HG03432 (cell line): ENCODE results near the gene IFITM10.

Source experiments
- ATAC-seq: cut with Tn5 transposase; IDR thresholded peaks from one replicate; pipeline ENCODE4 v1.9.1; 2021; ENCODE audit warnings: mild to moderate bottlenecking, moderate library complexity; ENCODE audit not compliant: unreplicated experiment

The IFITM10 gene

DNA sequence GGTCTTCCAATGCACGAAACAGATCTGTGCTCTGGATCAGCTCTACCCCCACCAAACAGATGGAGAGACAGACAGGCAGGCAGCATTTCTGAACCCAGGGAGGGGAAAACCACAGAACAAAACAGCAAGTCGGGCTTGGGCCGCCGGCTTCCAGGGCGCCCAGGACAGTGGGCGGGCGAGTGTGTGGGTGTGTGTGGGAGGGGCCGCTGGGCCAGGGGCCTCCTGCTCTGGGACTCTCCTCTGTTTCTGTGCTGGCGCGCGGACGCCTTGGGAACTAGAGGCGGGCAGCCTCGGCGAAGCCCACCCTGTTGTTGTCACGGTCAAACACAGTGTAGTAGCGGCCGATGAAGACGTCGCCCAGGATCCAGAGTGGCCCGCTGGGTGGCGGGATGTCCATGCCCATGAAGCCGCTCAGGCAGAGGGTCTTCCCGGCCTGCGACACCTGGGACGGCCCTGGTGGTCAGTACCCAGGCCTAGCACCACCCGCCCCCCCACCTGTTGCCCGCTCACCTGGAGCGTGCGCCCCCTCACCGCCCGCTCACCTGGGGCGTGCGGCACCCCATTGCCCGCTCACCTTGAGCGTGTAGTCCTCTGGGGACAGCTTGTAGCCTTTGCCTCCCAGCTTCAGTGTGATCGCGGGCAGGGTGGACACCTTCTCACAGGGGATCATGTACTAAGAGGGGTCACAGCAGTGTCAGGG, 3.0 kb upstream of the IFITM10 start:
- ATAC-seq: no peak

DNA sequence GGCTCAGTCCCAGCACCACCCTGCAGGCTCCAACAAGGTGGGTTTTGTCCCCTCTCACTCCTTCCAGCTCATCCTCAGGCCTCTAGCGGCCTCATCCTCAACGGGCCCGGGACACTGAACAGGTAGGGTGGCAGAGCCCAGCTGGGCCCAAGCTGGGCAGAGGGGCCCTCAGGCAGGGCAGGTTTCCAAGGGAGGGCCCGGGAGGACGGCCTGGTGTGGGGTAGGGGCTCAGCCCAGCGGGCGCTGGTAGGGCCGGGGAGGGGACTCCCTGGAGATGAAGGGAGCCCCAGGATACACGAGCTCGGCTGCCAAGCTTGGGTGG, 2.5 kb upstream of the IFITM10 start:
- ATAC-seq: no peak

DNA sequence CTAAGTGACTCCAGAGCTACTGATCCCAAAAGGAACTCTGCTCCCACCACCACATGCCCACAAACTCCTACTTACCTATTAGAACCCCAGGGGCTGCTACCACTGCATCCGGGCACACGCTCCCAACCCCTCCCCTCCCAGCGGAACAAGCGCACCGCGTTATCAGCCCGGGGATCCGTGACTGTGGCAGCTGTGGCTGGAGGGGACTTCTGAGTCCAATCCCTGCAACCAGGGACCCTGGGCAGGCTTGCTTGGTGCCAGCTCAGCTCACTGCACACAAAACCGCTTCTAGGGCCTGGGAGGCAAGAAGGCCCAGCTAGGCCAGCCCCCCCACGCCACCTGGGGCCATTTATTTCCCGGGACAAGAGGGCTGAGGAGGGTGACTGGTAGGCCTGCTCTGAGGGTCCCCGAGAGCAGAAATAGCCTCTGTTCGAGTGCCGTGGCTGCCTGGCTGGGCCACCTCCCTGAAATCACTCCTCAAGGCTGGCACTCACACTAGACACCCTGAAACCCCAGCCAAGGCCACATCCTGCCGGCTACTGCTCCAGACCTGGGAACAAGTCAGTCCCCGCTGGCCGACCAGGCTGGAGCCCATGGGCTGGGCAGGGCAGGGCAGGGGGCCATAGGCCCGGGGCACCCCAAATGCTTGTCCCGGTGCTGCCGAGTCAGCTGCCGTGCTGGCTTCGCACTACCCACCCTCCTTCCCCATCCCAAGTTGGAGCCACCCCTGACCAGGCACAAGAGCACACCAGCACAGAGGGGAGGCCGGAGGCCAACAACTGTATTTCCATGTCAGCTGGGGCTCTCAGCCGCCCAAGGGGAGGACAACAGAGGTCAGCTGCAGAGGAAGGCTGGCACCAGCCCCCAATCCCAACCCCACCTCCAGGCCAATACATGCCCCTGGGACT, 1.9 kb upstream of the IFITM10 start:
- no peak for ATAC-seq

DNA sequence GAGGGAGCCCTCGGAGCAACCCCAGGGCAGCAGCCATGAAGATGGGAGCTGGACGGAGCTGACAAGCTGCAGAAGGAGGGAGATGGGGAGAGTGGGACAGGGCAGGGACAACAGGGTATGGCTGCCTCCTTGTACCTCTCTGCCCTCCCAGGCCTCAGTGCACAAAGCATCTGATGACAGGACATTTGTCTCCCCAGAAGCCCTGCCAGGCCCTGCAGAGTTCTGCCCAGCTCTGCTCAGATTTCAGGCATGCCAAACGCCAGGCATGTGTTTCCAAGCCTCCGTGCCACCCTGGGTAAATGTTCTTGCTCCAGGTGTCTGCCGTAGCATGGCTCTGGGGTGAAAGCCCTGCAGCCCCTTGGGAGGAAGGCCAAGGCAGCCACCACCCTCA, 1.1 kb upstream of the IFITM10 start:
- ATAC-seq: no peak

GRCh38 chr11:1750840-1751530, 590 bp upstream of the IFITM10 start:
- ATAC-seq: no peak

DNA sequence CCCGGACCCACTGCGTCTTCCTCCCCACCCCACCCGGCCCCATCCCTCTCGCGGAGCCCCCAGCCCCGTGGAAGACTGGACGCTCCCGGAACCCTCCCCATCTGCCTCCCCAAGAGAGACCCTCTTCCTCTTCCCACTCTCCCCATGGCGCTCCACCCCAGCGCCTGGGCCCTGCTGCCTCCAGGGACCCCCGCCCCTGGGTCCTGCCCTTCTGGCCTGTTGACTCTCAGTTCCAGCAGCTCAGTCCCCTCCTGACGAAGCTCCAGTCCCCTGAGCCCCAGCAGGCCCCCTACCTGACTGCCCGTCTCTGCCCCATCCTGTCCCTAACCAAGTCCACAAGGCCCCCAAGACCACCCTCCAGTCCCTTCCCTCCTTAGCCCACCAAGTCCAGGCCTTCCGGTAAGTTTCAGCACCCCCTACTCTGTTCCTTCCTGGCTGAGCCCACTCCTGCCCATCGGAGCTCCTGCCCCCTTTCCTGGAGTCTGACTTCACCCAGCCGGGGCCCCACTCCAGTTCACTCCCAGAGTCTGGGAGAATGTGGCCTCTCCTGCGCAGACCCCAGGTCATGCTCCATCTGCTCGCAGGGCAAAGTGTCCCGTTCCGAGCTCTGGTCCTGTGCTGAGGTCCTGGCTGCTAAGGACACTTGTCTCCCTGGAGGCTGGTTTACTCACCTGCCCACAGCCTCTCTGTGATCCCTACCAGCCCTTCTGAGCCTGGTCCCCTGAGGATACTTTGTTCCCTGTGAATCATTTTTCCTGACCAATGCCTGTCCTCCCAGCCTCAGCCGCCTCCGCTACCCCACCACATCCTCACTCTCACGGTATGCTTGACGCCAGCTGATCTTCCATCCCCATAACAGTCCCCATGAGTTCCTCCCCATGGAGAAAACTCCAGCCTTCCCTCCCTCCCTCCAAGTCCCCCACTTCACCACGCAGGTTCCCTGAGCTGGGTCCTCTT, 722 bp downstream of the IFITM10 start:
- no peak for ATAC-seq

- ATAC-seq: no peak
Measured at GRCh38 chr11:1748636-1749394, 1.6 kb downstream of the IFITM10 start.

- no peak for ATAC-seq
Measured at GRCh38 chr11:1747753-1748635, 2.4 kb downstream of the IFITM10 start.

- ATAC-seq: no peak
Measured at GRCh38 chr11:1746956-1747752, 3.2 kb downstream of the IFITM10 start.

GRCh38 chr11:1746511-1746931, 3.9 kb downstream of the IFITM10 start:
- ATAC-seq: no peak

- no peak for ATAC-seq
Measured at GRCh38 chr11:1745701-1746320, 4.6 kb downstream of the IFITM10 start.

DNA sequence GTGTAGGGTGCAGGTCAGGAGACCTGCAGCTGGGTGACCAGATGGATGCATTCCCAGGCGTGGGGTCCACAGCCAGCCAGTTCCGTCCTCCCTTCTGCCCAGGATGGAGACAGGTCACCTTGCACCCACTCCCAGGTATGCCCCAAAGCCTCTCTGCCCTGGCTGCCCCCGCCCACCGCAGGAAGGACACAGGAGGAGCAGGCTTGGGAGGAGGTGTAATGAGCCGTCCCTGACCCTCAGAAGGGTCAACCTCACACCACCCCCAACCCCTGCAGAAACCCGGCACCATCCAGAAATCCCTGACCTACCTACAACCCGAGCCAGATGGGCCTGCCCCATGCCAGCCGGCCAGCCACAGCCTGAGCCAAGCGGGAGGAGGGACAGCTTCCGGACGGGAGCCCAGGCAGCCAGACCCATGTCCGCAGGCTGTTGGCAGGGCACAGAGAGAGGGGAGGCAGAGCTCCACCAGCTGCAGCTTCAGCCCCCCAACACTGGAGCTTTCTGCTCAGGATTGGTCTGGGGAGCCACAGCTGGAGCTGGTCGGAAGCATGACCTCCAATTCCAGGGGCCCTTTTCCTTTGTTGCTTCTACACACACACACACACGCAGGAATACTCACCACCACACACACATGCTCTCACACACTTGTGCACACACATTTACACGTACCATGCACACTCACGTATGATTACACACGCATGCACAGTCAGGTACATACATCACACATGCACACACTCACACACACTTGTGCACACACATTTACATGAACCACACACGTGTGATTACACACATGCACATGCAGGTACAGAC, 5.3 kb downstream of the IFITM10 start:
- no peak for ATAC-seq

GRCh38 chr11:1744137-1744886, 6.1 kb downstream of the IFITM10 start:
- ATAC-seq: no peak

DNA sequence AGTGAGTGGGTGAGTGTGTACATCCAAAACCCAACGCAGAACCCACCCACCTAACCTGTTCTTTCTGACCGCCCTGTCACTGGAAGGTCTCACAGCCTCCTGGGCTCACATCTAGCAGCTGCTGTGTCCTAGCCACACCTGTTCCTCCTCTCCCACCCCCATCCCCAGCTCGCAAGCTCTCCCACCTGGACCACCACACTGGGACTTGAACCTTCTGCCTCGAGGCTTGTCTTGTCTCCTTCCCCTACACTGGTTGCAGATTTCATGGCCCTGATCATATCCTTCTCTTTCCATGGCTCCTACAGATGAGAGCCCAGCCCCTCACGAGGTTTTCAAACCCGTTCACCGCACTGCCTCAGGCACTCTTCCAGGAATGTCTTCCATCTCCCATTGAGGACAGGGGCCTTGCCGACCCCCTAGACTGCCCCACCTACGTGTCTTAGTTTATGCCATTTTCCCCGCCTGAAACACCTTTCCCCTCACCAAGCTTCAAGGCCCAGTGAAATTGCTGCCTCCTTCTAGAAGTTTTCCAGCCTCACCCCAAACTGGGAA, 6.7 kb downstream of the IFITM10 start:
- ATAC-seq: no peak

- no peak for ATAC-seq
Measured at GRCh38 chr11:1742869-1743584, 7.4 kb downstream of the IFITM10 start.
